ENCODE data around the gene GABBR2. TPM values are rescaled to one million over a fixed set of nuclear protein-coding genes. Genes with fewer than 3 reads are reported as not detected.

The GABBR2 gene
- total and polyA plus RNA-seq, 4 experiments from 2014 or later, result not detected

- intact Hi-C loops (cut with micrococcal nuclease), result no loop called here
- no peak for DNase-seq
- Mint-ChIP-seq H3K4me1 (no peaks in the 10 kb centered on the region), H3K27me3 (peaks cover 0 to 2% of the 10 kb centered on the region in 2 donors), H3K4me3 (no peak overlapping the region), H3K27ac (no peak overlapping the region), H3K36me3 (no peaks in the 10 kb centered on the region), H3K9me3 (no peaks in the 10 kb centered on the region)
- no peaks in the 10 kb centered on the region for H3K4me1 ChIP-seq (ENCODE audit: insufficient read depth, low read length)
- H3K27ac ChIP-seq (ENCODE audit: low read depth, low read length), result no peak overlapping the region
- H3K9me3 ChIP-seq (ENCODE audit: control insufficient read depth in 1 of 2, low read length in 2 of 2), result no peaks in the 10 kb centered on the region
- H3K36me3 ChIP-seq (ENCODE audit: insufficient read depth, low read length), result no peaks in the 10 kb centered on the region
- POLR2A ChIA-PET (ENCODE audit: partially characterized antibody), result no interaction called here
- CTCF ChIA-PET (ENCODE audit: partially characterized antibody), result interaction anchor here (2.8 kb wide), 1 partner anchor 12 kb away, joined by 16 read pairs; no protein-coding TSS in a partner anchor
- no peaks in the 10 kb centered on the region for H3K27me3 ChIP-seq (ENCODE audit: insufficient read depth, low read length)
- no peak overlapping the region for H3K4me3 ChIP-seq (ENCODE audit: low read length in 2 of 2)
Observed at GRCh38 chr9:98303633-98304125, 405.1 kb downstream of the GABBR2 start.

GRCh38 chr9:98302938-98303632 lies 405.6 kb downstream of the GABBR2 start:
- H3K27ac ChIP-seq (ENCODE audit: low read depth, low read length), result no peak overlapping the region
- H3K36me3 ChIP-seq (ENCODE audit: insufficient read depth, low read length), result no peaks in the 10 kb centered on the region
- H3K27me3 ChIP-seq (ENCODE audit: insufficient read depth, low read length), result no peaks in the 10 kb centered on the region
- DNase-seq, result no peak
- no peaks in the 10 kb centered on the region for H3K9me3 Mint-ChIP-seq
- H3K4me1 ChIP-seq (ENCODE audit: insufficient read depth, low read length), result no peaks in the 10 kb centered on the region
- H3K27ac Mint-ChIP-seq, result no peak overlapping the region
- ChIA-PET POLR2A (ENCODE audit: partially characterized antibody) (no interaction called here), CTCF (ENCODE audit: partially characterized antibody) (interaction anchor here (2.8 kb wide), 1 partner anchor 12 kb away, joined by 16 read pairs; no protein-coding TSS in a partner anchor)
- no peak overlapping the region for H3K4me3 Mint-ChIP-seq
- no peak overlapping the region for H3K4me3 ChIP-seq (ENCODE audit: low read length in 2 of 2)
- H3K27me3 Mint-ChIP-seq, result peaks cover 0 to 2% of the 10 kb centered on the region in 2 donors
- intact Hi-C loops (cut with micrococcal nuclease), result no loop called here
- no peaks in the 10 kb centered on the region for H3K9me3 ChIP-seq (ENCODE audit: control insufficient read depth in 1 of 2, low read length in 2 of 2)
- no peaks in the 10 kb centered on the region for H3K36me3 Mint-ChIP-seq
- H3K4me1 Mint-ChIP-seq, result no peaks in the 10 kb centered on the region

DNA sequence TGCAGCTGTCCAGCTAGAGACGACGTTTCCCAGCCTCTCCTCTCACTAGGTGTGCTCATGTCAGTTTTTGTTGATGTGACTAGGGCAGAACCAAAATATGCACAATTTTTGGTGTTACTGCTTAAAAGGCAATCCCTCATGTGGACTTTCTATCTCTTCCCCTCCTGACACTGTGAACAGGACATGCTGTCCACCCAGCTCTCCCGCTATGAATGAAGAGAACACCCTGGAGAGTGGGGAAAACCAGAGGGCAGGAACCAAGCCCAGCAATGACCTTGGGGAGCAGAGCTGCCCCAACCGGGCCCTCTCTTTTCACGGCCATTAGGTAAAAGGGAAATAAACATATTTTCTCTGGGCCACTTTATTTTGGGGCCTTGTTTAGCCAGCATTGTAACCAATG lies 406.6 kb downstream of the GABBR2 start:
- no peaks in the 10 kb centered on the region for H3K27me3 ChIP-seq (ENCODE audit: insufficient read depth, low read length)
- no peak overlapping the region for H3K27ac ChIP-seq (ENCODE audit: low read depth, low read length)
- H3K9me3 ChIP-seq (ENCODE audit: control insufficient read depth in 1 of 2, low read length in 2 of 2), result no peaks in the 10 kb centered on the region
- no peaks in the 10 kb centered on the region for H3K36me3 Mint-ChIP-seq
- H3K9me3 Mint-ChIP-seq, result no peaks in the 10 kb centered on the region
- H3K4me1 ChIP-seq (ENCODE audit: insufficient read depth, low read length), result no peaks in the 10 kb centered on the region
- H3K4me1 Mint-ChIP-seq, result no peaks in the 10 kb centered on the region
- no peak for DNase-seq
- H3K4me3 ChIP-seq (ENCODE audit: low read length in 2 of 2), result no peak overlapping the region
- H3K27me3 Mint-ChIP-seq, result peaks cover 0 to 2% of the 10 kb centered on the region in 2 donors
- CTCF ChIA-PET (ENCODE audit: partially characterized antibody), result interaction anchor here (2.8 kb wide), 1 partner anchor 13 kb away, joined by 16 read pairs; no protein-coding TSS in a partner anchor
- POLR2A ChIA-PET (ENCODE audit: partially characterized antibody), result no interaction called here
- no peak overlapping the region for H3K27ac Mint-ChIP-seq
- H3K36me3 ChIP-seq (ENCODE audit: insufficient read depth, low read length), result no peaks in the 10 kb centered on the region
- no peak overlapping the region for H3K4me3 Mint-ChIP-seq
- intact Hi-C loops (cut with micrococcal nuclease), result no loop called here

DNA sequence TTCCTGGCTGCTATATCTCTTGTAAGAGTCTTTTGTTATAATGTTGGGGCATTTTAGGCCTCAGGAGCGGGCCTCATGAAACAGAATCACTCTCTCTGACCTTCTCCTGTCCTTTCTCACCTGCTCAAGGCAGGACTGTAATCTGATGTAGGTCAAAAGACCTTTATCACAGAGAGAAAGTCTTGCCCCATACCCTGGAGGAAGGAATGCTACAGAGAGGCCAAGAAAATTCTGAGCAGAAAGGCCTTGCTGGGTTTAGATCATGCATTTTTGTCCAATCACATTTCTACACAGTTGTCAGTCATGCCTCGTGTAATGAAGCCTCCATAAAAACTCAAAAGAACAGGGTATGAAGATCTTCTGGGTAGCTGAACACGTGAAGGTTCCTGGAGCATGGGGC lies 408.1 kb downstream of the GABBR2 start:
- H3K27ac ChIP-seq (ENCODE audit: low read depth, low read length), result no peak overlapping the region
- no peaks in the 10 kb centered on the region for H3K36me3 ChIP-seq (ENCODE audit: insufficient read depth, low read length)
- no peak overlapping the region for H3K27ac Mint-ChIP-seq
- no peak overlapping the region for H3K4me3 ChIP-seq (ENCODE audit: low read length in 2 of 2)
- H3K4me1 Mint-ChIP-seq, result no peaks in the 10 kb centered on the region
- H3K27me3 Mint-ChIP-seq, result peaks cover 2% of the 10 kb centered on the region in 2 donors
- ChIA-PET CTCF (ENCODE audit: partially characterized antibody) (no interaction called here), POLR2A (ENCODE audit: partially characterized antibody) (no interaction called here)
- H3K9me3 Mint-ChIP-seq, result no peaks in the 10 kb centered on the region
- DNase-seq, result no peak
- no peak overlapping the region for H3K4me3 Mint-ChIP-seq
- no peaks in the 10 kb centered on the region for H3K4me1 ChIP-seq (ENCODE audit: insufficient read depth, low read length)
- intact Hi-C loops (cut with micrococcal nuclease), result no loop called here
- H3K9me3 ChIP-seq (ENCODE audit: control insufficient read depth in 1 of 2, low read length in 2 of 2), result no peaks in the 10 kb centered on the region
- no peaks in the 10 kb centered on the region for H3K36me3 Mint-ChIP-seq
- H3K27me3 ChIP-seq (ENCODE audit: insufficient read depth, low read length), result no peaks in the 10 kb centered on the region

DNA sequence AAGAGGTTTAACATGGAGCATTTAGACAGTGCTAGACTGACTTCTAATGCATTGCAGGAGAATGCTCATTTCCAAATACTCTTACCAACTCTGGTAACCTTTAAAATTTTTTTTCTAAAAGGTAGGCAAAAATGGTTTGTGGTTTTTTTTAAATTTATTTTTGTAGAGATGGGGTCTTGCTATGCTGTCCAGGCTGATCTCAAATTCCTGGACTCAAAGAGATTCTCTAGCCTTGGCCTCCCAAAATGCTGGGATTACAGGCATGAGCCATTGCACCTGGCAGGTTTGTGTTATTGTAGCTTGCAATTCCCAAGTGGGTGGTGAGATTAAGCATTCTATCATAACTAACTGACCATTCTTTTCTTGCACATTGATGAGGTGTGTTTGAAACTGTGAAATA lies 410.3 kb downstream of the GABBR2 start:
- H3K27ac Mint-ChIP-seq, result no peak overlapping the region
- Histone ChIP-seq H3K36me3 (ENCODE audit: insufficient read depth, low read length) (no peaks in the 10 kb centered on the region), H3K4me1 (ENCODE audit: insufficient read depth, low read length) (no peaks in the 10 kb centered on the region), H3K4me3 (ENCODE audit: low read length in 2 of 2) (no peak overlapping the region), H3K27ac (ENCODE audit: low read depth, low read length) (no peak overlapping the region), H3K27me3 (ENCODE audit: insufficient read depth, low read length) (no peaks in the 10 kb centered on the region), H3K9me3 (ENCODE audit: control insufficient read depth in 1 of 2, low read length in 2 of 2) (no peaks in the 10 kb centered on the region)
- CTCF ChIA-PET (ENCODE audit: partially characterized antibody), result interaction anchor here (0.6 to 1.5 kb wide), 2 partner anchors 15 to 16 kb away, joined by 3 read pairs; no protein-coding TSS in a partner anchor
- H3K9me3 Mint-ChIP-seq, result no peaks in the 10 kb centered on the region
- POLR2A ChIA-PET (ENCODE audit: partially characterized antibody), result no interaction called here
- H3K4me1 Mint-ChIP-seq, result no peaks in the 10 kb centered on the region
- no peak overlapping the region for H3K4me3 Mint-ChIP-seq
- H3K36me3 Mint-ChIP-seq, result no peaks in the 10 kb centered on the region
- H3K27me3 Mint-ChIP-seq, result peaks cover 1 to 2% of the 10 kb centered on the region in 2 donors
- no peak for DNase-seq
- intact Hi-C loops (cut with micrococcal nuclease), result no loop called here

DNA sequence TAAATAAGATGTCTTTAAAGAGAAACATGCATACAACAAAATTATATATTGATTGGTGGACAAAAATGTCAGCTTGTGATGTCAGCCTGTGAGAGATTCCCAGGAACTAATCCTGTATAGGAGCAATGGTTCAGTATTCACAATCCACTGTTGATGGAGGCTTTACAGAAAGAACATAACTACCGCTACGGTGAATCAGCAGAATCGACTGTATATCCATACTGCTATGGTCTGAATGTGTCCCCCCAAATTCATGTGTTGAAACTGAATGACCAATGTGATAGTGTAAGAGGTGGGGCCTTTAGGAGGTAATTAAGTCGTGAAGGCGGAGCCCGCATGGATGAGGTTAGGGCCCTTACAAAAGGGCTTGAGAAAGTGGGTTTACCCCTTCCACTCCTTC lies 412.9 kb downstream of the GABBR2 start:
- no peaks in the 10 kb centered on the region for H3K36me3 ChIP-seq (ENCODE audit: insufficient read depth, low read length)
- Mint-ChIP-seq H3K27me3 (peaks cover 1 to 2% of the 10 kb centered on the region in 2 donors), H3K27ac (no peak overlapping the region), H3K36me3 (no peaks in the 10 kb centered on the region), H3K4me3 (no peak overlapping the region), H3K9me3 (no peaks in the 10 kb centered on the region), H3K4me1 (no peaks in the 10 kb centered on the region)
- no peak overlapping the region for H3K27ac ChIP-seq (ENCODE audit: low read depth, low read length)
- no peaks in the 10 kb centered on the region for H3K9me3 ChIP-seq (ENCODE audit: control insufficient read depth in 1 of 2, low read length in 2 of 2)
- H3K4me1 ChIP-seq (ENCODE audit: insufficient read depth, low read length), result no peaks in the 10 kb centered on the region
- no peak overlapping the region for H3K4me3 ChIP-seq (ENCODE audit: low read length in 2 of 2)
- intact Hi-C loops (cut with micrococcal nuclease), result no loop called here
- DNase-seq, result no peak
- no peaks in the 10 kb centered on the region for H3K27me3 ChIP-seq (ENCODE audit: insufficient read depth, low read length)
- POLR2A ChIA-PET (ENCODE audit: partially characterized antibody), result no interaction called here
- CTCF ChIA-PET (ENCODE audit: partially characterized antibody), result no interaction called here

DNA sequence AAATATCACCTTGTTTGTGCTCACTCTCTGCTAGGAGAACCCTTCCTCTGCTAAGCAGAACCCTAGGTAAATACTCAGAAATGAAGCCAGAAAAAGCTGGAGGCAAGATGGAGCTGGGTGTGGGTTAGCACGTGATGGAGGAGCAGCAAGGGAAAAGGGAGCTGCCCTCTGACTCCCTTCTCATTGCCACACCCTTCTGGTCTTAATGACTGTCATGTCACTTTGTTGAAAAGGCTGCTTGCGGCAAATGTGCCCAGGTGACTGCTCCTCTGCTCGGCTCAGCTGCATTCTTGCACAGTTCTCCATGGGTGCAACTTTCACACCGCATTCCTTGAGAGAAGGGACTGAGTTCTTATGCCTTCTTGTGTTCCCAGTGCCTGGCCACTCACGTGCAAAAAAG lies 416.9 kb downstream of the GABBR2 start:
- DNase-seq, result no peak
- Mint-ChIP-seq H3K9me3 (peaks cover 0 to 2% (median 0%) of the 10 kb centered on the region in 8 donors), H3K4me1 (no peaks in the 10 kb centered on the region), H3K27me3 (peaks cover 1 to 5% of the 10 kb centered on the region in 2 donors), H3K27ac (no peak overlapping the region), H3K36me3 (no peaks in the 10 kb centered on the region), H3K4me3 (no peak overlapping the region)
- Histone ChIP-seq H3K4me3 (ENCODE audit: low read length in 2 of 2) (no peak overlapping the region), H3K36me3 (ENCODE audit: insufficient read depth, low read length) (no peaks in the 10 kb centered on the region), H3K4me1 (ENCODE audit: insufficient read depth, low read length) (no peaks in the 10 kb centered on the region), H3K9me3 (ENCODE audit: control insufficient read depth in 1 of 2, low read length in 2 of 2) (no peaks in the 10 kb centered on the region), H3K27ac (ENCODE audit: low read depth, low read length) (no peak overlapping the region), H3K27me3 (ENCODE audit: insufficient read depth, low read length) (no peaks in the 10 kb centered on the region)
- CTCF ChIA-PET (ENCODE audit: partially characterized antibody), result no interaction called here
- POLR2A ChIA-PET (ENCODE audit: partially characterized antibody), result no interaction called here
- intact Hi-C loops (cut with micrococcal nuclease), result no loop called here

Measured in CD4-positive, alpha-beta memory T cell (primary cell).